ENCODE measurements around the gene PIGU.

The PIGU gene

DNA sequence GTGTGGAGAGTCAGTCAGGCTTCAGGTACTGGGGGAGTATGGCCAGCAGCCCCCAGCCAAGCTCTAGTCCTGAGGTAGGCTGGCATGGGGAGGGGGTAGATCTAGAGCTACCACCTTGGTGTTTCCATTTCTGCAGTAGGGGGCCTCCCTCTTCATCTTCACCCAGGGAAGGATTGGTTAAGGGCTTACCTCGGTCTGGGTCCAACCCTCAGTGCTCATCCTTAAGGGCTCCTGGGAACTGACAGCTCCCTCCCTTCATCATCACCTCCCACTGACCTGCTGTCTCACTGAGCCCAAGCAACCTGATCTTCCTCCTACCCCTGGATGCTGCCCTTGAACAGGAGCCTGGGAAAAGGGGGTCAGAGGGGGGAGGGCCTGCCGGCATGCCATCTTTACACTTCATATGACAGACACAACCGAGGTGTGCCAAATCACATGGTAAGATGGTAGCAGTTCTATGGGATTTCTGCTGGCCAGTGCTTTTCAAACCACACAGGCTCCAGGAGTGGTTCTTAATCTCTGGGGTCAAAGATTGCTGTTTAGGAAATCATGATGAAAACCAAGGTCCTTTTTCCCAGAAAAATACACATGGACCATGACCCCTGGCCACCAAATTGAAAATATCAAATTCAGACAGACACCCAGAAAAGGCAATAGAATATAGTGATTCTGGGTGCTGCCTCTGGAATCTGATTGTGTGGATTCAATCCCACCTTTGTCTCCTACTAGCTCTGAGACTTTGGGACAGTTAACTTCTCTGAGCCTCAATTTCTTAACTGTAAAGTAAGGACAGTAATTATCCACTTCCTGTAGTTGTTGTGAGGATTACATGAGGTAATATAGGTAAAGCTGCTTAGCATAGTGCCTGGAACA, 30.3 kb upstream of the PIGU start:
- DNase-seq (ENCODE audit: low read depth) = no peak
- no peak for TF ChIP-seq POLR2A (IDR thresholded peaks at IDR 0.05; ENCODE audit: extremely low read depth, insufficient read length)
- TF ChIP-seq, protein P1, sequence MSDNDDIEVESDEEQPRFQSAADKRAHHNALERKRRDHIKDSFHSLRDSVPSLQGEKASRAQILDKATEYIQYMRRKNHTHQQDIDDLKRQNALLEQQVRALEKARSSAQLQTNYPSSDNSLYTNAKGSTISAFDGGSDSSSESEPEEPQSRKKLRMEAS (IDR thresholded peaks at IDR 0.05; ENCODE audit: low read depth, low read length) = no peak
- H3K4me3 ChIP-seq (ENCODE audit: low read depth, low read length) = no peak overlapping the region

DNA sequence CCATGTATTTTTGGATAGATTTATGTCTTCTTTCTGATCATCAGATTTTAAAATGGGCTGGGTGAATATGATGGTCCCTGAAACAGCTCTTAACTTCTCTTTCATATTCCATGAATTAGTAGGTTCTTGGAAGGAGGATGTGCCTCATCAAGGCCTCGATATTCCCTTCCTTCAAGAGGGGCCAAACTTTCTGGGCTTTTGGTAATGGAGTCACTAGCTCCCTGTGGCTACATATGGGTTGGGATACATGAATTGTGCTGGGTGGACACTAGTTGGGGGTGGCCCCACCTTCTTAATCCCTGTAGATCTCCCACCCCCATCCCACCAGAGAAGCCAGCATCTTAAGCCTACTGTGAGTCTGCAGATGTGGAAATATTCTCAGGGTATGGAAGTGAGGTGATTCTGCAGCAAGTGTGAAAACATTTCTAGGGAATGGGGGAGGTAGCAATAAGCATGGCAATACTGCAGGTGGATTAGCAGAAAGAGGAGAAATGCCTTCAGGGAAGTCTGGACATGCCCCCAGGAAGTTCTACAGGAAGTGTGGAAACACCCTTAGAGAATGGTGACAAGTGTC, 29.5 kb upstream of the PIGU start:
- no peak overlapping the region for H3K4me3 ChIP-seq (ENCODE audit: low read depth, low read length)
- DNase-seq (ENCODE audit: low read depth) = no peak
- TF ChIP-seq POLR2A (IDR thresholded peaks at IDR 0.05; ENCODE audit: extremely low read depth, insufficient read length) (no peak), MYC (IDR thresholded peaks at IDR 0.05; ENCODE audit: low read depth, low read length) (no peak)
- TF ChIP-seq, protein P2, sequence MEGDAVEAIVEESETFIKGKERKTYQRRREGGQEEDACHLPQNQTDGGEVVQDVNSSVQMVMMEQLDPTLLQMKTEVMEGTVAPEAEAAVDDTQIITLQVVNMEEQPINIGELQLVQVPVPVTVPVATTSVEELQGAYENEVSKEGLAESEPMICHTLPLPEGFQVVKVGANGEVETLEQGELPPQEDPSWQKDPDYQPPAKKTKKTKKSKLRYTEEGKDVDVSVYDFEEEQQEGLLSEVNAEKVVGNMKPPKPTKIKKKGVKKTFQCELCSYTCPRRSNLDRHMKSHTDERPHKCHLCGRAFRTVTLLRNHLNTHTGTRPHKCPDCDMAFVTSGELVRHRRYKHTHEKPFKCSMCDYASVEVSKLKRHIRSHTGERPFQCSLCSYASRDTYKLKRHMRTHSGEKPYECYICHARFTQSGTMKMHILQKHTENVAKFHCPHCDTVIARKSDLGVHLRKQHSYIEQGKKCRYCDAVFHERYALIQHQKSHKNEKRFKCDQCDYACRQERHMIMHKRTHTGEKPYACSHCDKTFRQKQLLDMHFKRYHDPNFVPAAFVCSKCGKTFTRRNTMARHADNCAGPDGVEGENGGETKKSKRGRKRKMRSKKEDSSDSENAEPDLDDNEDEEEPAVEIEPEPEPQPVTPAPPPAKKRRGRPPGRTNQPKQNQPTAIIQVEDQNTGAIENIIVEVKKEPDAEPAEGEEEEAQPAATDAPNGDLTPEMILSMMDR (IDR thresholded peaks at IDR 0.05; ENCODE audit: low read depth, low read length) = no peak
- TF ChIP-seq, protein P1 (IDR thresholded peaks at IDR 0.05; ENCODE audit: low read depth, low read length) = no peak

DNA sequence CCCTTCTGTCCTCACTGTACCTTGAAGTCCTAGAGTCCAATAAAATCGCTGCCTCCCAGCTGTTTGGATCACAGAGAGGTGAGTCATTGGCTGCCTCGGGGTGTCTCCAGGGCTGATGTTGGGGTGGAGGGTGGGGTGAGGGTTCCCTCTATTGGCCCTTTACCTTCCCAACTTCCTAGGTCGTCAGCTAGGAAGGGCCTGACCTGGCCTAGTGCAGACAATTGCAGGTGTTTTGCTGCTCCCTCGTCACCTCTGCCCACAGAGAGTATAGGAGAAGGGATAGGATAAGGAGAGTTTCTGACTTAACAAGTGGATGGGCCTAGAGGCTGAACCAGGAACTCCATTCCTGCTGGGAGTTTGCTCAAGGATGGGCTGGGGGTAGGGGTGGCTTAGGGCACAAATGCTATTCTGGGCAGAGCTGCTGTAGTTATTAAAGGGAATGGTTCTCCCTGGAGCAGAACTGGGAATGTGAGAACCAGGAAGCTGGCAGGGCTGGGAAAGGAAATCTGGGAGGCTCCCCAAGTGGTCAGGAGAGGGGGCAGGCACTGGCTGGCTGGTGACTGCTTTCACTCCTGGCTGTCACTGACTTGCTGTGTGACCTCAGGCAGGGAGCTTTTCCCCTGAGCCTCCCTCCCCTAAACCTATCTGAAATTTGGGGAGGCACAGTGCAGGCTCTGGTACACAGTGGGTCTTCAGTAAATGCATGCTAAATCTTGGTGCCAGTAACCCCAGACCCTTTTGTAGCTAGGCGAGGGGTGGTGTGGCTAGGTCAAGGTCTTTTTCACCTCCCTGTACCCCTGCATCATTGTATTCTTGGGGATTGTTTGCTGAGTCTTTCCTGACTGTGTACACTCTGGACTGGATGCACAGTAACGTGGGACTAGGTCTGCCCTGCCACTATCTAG, 28.8 kb upstream of the PIGU start:
- DNase-seq (ENCODE audit: low read depth) = peak; percentile 60
- no peak overlapping the region for H3K4me3 ChIP-seq (ENCODE audit: low read depth, low read length)

DNA sequence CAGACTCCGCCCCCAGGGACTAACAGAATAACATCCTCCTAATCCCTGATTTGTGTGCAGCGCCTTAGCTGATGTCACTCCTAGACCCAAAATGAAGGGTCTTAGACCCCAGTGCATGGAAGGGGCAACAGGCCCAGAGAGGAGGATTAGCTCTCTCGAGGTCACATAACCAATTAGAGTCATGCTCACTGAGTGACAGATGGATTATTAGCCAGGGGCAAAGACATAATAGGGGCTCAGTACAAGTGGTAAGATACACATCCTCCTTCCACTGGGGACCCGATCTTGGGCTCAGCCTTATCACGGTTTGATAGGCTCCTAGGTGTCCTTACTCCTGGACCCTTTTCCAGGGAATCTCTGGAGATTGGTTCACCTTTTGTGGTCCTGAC, 28.1 kb upstream of the PIGU start:
- no peak for DNase-seq (ENCODE audit: low read depth)
- TF ChIP-seq, protein P1 (IDR thresholded peaks at IDR 0.05; ENCODE audit: low read depth, low read length) = no peak
- TF ChIP-seq, protein P2 (IDR thresholded peaks at IDR 0.05; ENCODE audit: low read depth, low read length) = no peak
- no peak for TF ChIP-seq POLR2A (IDR thresholded peaks at IDR 0.05; ENCODE audit: extremely low read depth, insufficient read length)
- TF ChIP-seq MYC (IDR thresholded peaks at IDR 0.05; ENCODE audit: low read depth, low read length) = no peak

More for the DNA sequence above, 28.8 kb upstream of the PIGU start:
- TF ChIP-seq POLR2A (IDR thresholded peaks at IDR 0.05; ENCODE audit: extremely low read depth, insufficient read length) (no peak), MYC (IDR thresholded peaks at IDR 0.05; ENCODE audit: low read depth, low read length) (no peak)
- TF ChIP-seq, protein P2 (IDR thresholded peaks at IDR 0.05; ENCODE audit: low read depth, low read length) = no peak
- TF ChIP-seq, protein P1 (IDR thresholded peaks at IDR 0.05; ENCODE audit: low read depth, low read length) = no peak

DNA sequence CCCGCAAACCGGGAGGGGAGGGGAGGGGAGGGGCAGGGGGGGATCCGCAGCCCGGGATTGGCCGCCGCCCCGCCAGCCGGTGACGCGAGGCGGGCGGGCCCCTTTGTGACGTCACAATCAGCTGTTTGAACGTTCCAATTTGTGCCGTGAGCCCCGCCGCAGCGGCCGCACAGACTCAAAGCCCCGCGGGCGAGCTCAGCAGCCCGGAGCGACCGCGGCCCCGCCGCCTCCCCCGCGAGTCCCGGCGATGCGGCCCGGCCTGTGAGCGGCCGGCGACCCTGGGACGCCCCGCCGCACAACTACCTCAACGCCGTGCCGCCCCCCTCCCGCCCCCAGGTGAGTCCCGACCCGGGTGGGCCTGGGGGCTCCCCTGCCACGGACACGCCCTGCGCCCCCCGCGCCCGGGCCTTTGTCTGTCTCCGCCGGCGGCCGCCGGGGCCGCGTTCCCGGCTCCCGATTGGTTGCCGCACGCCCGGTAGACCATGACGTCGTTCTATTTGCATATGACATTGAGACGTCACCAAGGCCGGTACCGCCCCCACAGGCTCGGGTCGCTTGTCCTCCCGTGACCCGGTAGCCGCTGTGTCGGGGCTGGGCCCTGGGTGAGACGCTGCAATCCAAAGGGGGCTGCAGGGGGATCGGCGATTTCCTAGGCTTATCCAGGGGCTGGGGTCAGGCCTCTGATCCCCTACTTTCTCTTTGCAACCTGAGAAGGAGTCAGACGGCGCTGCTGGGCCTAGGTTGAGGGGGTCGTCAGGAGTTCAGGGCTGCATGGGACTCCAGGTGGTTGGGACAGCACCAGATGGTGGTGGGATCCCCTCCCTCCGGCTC, 27.5 kb upstream of the PIGU start, which contains the start of gene TP53INP2:
TP53INP2 (plus strand) TSS at position 168 of the 831 bp plus-strand sequence. CDS start 4,396 bp downstream, outside the sequence.
- TF ChIP-seq POLR2A (IDR thresholded peaks at IDR 0.05; ENCODE audit: extremely low read depth, insufficient read length) = peak; percentile 27
- TF ChIP-seq, protein P2 (IDR thresholded peaks at IDR 0.05; ENCODE audit: low read depth, low read length) = no peak
- TF ChIP-seq, protein P1 (IDR thresholded peaks at IDR 0.05; ENCODE audit: low read depth, low read length) = no peak
- peak within 1 kb of the TSS; percentile 61 for H3K4me3 ChIP-seq (ENCODE audit: low read depth, low read length)
- DNase-seq (ENCODE audit: low read depth) = peak; percentile 90

More for the DNA sequence above, 28.1 kb upstream of the PIGU start:
- H3K4me3 ChIP-seq (ENCODE audit: low read depth, low read length) = peak overlapping the region; percentile 39
